Activated naive CD8-positive, alpha-beta T cell treated with anti-CD3 and anti-CD28 coated beads for 36 hours (primary cell): Measurements from ENCODE around the gene CACNG8. TPM values are rescaled to one million over a fixed set of nuclear protein-coding genes. Genes with fewer than 3 reads are reported as not detected.

Source experiments
- DNase-seq: peaks from one replicate; pipeline ENCODE4 v3.0.0; 2021
- H3K27ac Mint-ChIP-seq: one replicate; pipeline ENCODE4 v1.8.0; 2022; ENCODE audit warnings: mild to moderate bottlenecking, moderate library complexity, mixed read lengths
- H3K27me3 Mint-ChIP-seq: one replicate; pipeline ENCODE4 v1.8.0; 2022; ENCODE audit warnings: mild to moderate bottlenecking, mixed read lengths
- H3K36me3 Mint-ChIP-seq: one replicate; pipeline ENCODE4 v1.8.0; 2021; ENCODE audit warnings: mild to moderate bottlenecking, mixed read lengths
- H3K4me1 Mint-ChIP-seq: one replicate; pipeline ENCODE4 v1.8.0; 2021; ENCODE audit warnings: mixed read lengths
- H3K4me3 Mint-ChIP-seq: one replicate; pipeline ENCODE4 v1.8.0; 2022; ENCODE audit warnings: mild to moderate bottlenecking, moderate library complexity, mixed read lengths
- H3K9me3 Mint-ChIP-seq: one replicate; pipeline ENCODE4 v1.8.0; 2022; ENCODE audit warnings: mixed read lengths
- total RNA-seq, 2 experiments: library from RNA; stranded (reverse); gene quantifications; one replicate each; pipeline ENCODE4 v1.2.3, GENCODE V29; 2021

CACNG8 gene
- total RNA-seq, 2 experiments from 2014 or later = not detected

GRCh38 chr19:53980539-53981375 is 18.0 kb downstream of the CACNG8 start:
- DNase-seq = no peak
- no peak overlapping the region for H3K27ac Mint-ChIP-seq
- peaks cover 13% of the 10 kb centered on the region for H3K36me3 Mint-ChIP-seq
- peaks cover 58% of the 10 kb centered on the region for H3K27me3 Mint-ChIP-seq
- H3K9me3 Mint-ChIP-seq = peaks cover 13% of the 10 kb centered on the region
- peak overlapping the region; percentile 66 for H3K4me3 Mint-ChIP-seq
- H3K4me1 Mint-ChIP-seq = peaks cover 22% of the 10 kb centered on the region

DNA sequence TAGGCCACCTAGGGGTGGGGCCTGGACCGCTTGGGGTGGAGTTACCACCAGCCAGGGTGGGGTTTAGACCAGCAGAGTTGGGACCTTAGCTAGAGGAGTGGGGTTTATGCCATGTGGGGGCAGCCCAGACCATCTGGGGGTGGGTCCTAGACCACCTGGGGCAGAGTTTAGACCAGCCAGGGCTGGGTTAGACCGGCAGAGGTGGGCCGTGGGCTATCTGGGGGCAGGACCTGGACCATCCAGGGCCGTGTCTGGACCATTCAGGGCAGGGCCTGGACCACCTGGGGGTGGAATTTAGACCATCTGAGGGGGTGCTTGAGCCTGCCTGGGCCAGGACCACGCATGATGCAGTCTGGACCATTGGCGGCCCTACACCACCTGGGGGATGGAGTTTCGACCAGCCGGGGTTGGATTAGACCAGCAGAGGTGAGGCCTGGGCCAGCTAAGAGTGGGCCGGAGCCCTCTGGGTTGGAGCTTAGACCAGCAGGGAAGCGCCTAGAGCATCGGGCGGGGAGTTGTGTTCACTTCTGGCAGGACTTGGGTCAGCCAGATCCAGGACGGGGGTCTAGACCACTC is 18.7 kb downstream of the CACNG8 start:
- Mint-ChIP-seq H3K4me1 (peaks cover 22% of the 10 kb centered on the region), H3K36me3 (peaks cover 13% of the 10 kb centered on the region), H3K27me3 (peaks cover 53% of the 10 kb centered on the region), H3K27ac (no peak overlapping the region), H3K4me3 (no peak overlapping the region), H3K9me3 (peaks cover 13% of the 10 kb centered on the region)
- DNase-seq = no peak

DNA sequence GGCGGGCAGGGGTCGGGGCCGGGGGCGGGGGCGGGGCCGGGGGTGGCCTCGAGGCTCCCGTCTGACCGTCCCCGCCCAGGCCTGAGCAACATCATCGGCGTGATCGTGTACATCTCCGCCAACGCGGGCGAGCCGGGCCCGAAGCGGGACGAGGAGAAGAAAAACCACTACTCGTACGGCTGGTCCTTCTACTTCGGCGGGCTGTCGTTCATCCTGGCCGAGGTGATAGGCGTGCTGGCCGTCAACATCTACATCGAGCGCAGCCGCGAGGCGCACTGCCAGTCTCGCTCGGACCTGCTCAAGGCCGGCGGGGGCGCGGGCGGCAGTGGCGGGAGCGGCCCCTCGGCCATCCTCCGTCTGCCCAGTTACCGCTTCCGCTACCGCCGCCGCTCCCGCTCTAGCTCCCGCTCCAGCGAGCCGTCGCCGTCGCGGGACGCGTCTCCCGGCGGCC is 19.3 kb downstream of the CACNG8 start:
- Mint-ChIP-seq H3K4me3 (no peak overlapping the region), H3K27me3 (peaks cover 47% of the 10 kb centered on the region), H3K9me3 (peaks cover 13% of the 10 kb centered on the region), H3K4me1 (peaks cover 22% of the 10 kb centered on the region), H3K36me3 (peaks cover 13% of the 10 kb centered on the region), H3K27ac (no peak overlapping the region)
- no peak for DNase-seq

DNA sequence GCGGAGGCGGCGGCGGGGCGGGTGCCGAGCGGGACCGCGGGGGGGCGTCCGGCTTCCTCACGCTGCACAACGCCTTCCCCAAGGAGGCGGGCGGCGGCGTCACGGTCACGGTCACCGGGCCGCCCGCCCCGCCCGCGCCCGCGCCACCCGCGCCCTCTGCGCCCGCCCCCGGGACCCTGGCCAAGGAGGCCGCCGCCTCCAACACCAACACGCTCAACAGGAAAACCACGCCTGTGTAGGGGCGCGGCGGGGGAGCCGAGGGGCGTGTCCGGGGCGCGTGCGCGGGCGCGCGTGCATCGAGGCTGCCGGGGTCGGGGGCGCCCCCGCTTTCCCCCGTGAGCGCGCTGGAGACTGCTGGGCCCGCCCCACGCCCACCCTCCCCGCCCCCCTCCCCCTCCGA is 19.9 kb downstream of the CACNG8 start:
- H3K4me3 Mint-ChIP-seq = no peak overlapping the region
- H3K36me3 Mint-ChIP-seq = peaks cover 13% of the 10 kb centered on the region
- H3K4me1 Mint-ChIP-seq = peaks cover 20% of the 10 kb centered on the region
- H3K27ac Mint-ChIP-seq = no peak overlapping the region
- H3K27me3 Mint-ChIP-seq = peaks cover 42% of the 10 kb centered on the region
- DNase-seq = peak; percentile 19
- peaks cover 13% of the 10 kb centered on the region for H3K9me3 Mint-ChIP-seq

GRCh38 chr19:53983457-53984289 is 20.9 kb downstream of the CACNG8 start:
- Mint-ChIP-seq H3K4me3 (no peak overlapping the region), H3K27ac (no peak overlapping the region), H3K4me1 (peaks cover 15% of the 10 kb centered on the region), H3K36me3 (peaks cover 13% of the 10 kb centered on the region), H3K9me3 (peaks cover 13% of the 10 kb centered on the region), H3K27me3 (peaks cover 31% of the 10 kb centered on the region)
- DNase-seq = no peak

GRCh38 chr19:53985863-53986262 is 23.1 kb downstream of the CACNG8 start:
- Mint-ChIP-seq H3K4me1 (no peaks in the 10 kb centered on the region), H3K27me3 (peaks cover 10% of the 10 kb centered on the region), H3K27ac (no peak overlapping the region), H3K9me3 (peaks cover 1% of the 10 kb centered on the region), H3K4me3 (no peak overlapping the region), H3K36me3 (peaks cover 1% of the 10 kb centered on the region)
- no peak for DNase-seq

GRCh38 chr19:53988981-53989380 is 26.2 kb downstream of the CACNG8 start:
- Mint-ChIP-seq H3K27ac (no peak overlapping the region), H3K4me3 (no peak overlapping the region), H3K9me3 (no peaks in the 10 kb centered on the region), H3K36me3 (no peaks in the 10 kb centered on the region), H3K4me1 (peaks cover 4% of the 10 kb centered on the region), H3K27me3 (peaks cover 24% of the 10 kb centered on the region)
- DNase-seq = no peak

- Mint-ChIP-seq H3K9me3 (no peaks in the 10 kb centered on the region), H3K27me3 (peaks cover 33% of the 10 kb centered on the region), H3K36me3 (no peaks in the 10 kb centered on the region), H3K4me1 (peaks cover 4% of the 10 kb centered on the region), H3K27ac (no peak overlapping the region), H3K4me3 (no peak overlapping the region)
- no peak for DNase-seq
Observed at GRCh38 chr19:53989600-53990533, 27.1 kb downstream of the CACNG8 start.

DNA sequence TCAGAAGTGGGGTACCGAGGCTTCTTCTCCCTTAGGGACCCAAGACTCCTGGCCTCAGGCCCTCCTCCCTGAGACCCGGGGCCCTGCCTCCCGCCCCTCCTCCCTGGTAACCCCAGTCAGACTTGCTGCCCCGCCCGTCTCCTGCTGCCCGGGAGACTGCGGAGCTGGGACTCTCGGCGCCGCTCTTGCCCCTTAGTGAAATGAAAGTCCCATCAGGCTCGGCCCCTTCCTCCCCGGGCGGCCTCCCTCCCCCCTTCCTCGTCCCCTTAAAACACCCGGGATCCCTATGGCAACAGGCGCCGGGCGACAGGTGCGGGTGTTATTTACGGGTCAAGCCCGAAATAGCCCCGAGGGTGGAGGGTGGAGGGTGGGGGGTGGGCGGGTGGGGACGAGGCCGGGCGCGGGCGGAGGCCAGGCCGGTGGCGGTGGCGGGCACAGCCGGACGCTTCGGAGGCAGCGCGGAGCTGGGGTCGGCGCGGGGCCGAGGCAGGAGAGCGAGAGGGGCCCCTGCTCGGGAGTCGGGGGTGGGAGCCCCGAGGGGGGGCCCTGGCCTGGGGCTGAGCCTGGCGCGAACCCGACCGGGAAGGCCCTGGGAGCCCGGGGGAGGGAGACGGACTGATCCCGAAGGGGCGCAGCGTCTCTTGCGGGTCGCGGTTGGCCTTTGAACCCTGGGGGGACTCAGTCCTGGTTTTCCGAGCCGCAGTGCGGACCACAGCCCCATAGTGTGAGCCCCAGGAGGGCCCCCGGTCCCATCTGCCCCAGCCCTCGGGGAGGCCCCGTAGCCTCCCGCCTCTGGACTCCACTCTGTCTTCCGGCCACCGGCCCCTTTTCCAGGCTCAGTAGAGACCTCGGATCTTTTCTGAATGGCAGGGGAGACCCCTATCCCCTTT is 28.7 kb downstream of the CACNG8 start, which contains the start of gene CACNG6:
CACNG6 (plus strand) TSS at position 414 of the 890 bp plus-strand sequence. CDS start 1,241 bp downstream, outside the sequence.
- DNase-seq = no peak
- no peak within 1 kb of the TSS for H3K4me3 Mint-ChIP-seq

DNA sequence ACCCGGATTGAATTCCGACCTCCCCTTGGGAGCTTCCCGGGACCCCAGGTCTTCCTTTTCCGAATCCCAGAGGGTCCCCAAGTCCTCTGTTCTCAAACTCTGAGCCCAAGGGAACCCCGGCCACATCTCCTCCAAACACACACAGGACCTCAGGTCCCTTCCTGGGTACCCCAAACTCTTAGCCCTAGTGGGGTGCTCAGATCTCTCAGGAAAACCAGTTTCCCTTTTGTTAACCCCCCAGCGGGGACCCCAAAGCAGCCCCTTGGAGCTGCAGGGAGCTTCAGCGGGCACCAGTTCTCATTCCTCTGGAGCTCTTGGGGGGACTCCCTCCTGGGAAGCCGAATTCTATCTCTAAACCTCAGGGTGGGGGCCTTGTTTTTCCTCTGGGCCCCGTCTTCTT is 29.5 kb downstream of the CACNG8 start:
- Mint-ChIP-seq H3K36me3 (no peaks in the 10 kb centered on the region), H3K9me3 (no peaks in the 10 kb centered on the region), H3K4me3 (no peak overlapping the region), H3K4me1 (peaks cover 4% of the 10 kb centered on the region), H3K27ac (no peak overlapping the region), H3K27me3 (peaks cover 51% of the 10 kb centered on the region)
- DNase-seq = no peak

More for the DNA sequence above, 28.7 kb downstream of the CACNG8 start, which contains the start of gene CACNG6:
- peaks cover 4% of the 10 kb centered on the region for H3K4me1 Mint-ChIP-seq
- no peaks in the 10 kb centered on the region for H3K36me3 Mint-ChIP-seq
- H3K27ac Mint-ChIP-seq = no peak within 1 kb of the TSS
- H3K9me3 Mint-ChIP-seq = no peaks in the 10 kb centered on the region
- H3K27me3 Mint-ChIP-seq = peaks cover 46% of the 10 kb centered on the region

GRCh38 chr19:53992815-53993214 is 30.1 kb downstream of the CACNG8 start:
- H3K27ac Mint-ChIP-seq = no peak overlapping the region
- no peaks in the 10 kb centered on the region for H3K36me3 Mint-ChIP-seq
- H3K27me3 Mint-ChIP-seq = peaks cover 57% of the 10 kb centered on the region
- no peak overlapping the region for H3K4me3 Mint-ChIP-seq
- DNase-seq = no peak
- H3K9me3 Mint-ChIP-seq = no peaks in the 10 kb centered on the region
- peaks cover 4% of the 10 kb centered on the region for H3K4me1 Mint-ChIP-seq

DNA sequence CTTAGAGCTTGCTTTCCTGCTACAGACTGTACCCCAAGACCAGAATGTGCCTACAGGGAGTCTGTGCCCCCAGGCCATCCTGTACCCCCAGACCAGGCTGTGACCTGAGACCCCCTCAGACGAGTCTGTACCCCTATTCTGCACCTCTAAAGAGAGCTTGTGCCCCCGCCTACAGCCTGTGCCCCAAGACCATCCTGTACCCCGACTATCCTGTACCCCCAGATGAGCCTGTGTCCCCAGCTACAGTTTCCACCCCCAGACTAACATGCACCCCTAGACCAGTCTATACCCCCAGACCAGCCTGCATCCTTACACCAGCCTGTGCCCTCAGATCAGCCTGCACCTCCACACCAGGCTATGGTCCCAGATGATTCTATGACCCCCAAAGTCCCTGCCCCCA is 30.7 kb downstream of the CACNG8 start:
- Mint-ChIP-seq H3K4me1 (peaks cover 4% of the 10 kb centered on the region), H3K27ac (no peak overlapping the region), H3K27me3 (peaks cover 61% of the 10 kb centered on the region), H3K4me3 (no peak overlapping the region), H3K36me3 (no peaks in the 10 kb centered on the region), H3K9me3 (no peaks in the 10 kb centered on the region)
- DNase-seq = no peak

GRCh38 chr19:53994811-53995210 is 32.1 kb downstream of the CACNG8 start:
- no peaks in the 10 kb centered on the region for H3K9me3 Mint-ChIP-seq
- no peaks in the 10 kb centered on the region for H3K36me3 Mint-ChIP-seq
- H3K27me3 Mint-ChIP-seq = peaks cover 67% of the 10 kb centered on the region
- H3K4me1 Mint-ChIP-seq = peaks cover 4% of the 10 kb centered on the region
- DNase-seq = no peak
- H3K4me3 Mint-ChIP-seq = no peak overlapping the region
- H3K27ac Mint-ChIP-seq = no peak overlapping the region
